GM19455 (cell line): ENCODE results near the gene IGSF5.

Experiments used
- ATAC-seq: cut with Tn5 transposase; IDR thresholded peaks from one replicate; pipeline ENCODE4 v1.9.1; 2021; ENCODE audit not compliant: unreplicated experiment

Gene IGSF5

GRCh38 chr21:39812983-39813382 lies 68.0 kb downstream of the IGSF5 start:
- ATAC-seq = no peak

GRCh38 chr21:39818557-39818956 lies 73.6 kb downstream of the IGSF5 start:
- no peak for ATAC-seq

GRCh38 chr21:39822042-39822441 lies 77.1 kb downstream of the IGSF5 start:
- ATAC-seq = no peak

- no peak for ATAC-seq
Observed at GRCh38 chr21:39825250-39825649, 80.3 kb downstream of the IGSF5 start.

- ATAC-seq = no peak
Observed at GRCh38 chr21:39834543-39834942, 89.6 kb downstream of the IGSF5 start.

GRCh38 chr21:39837861-39838359 lies 92.9 kb downstream of the IGSF5 start:
- no peak for ATAC-seq

GRCh38 chr21:39840373-39841097 lies 95.6 kb downstream of the IGSF5 start:
- no peak for ATAC-seq

GRCh38 chr21:39842741-39843459 lies 97.9 kb downstream of the IGSF5 start:
- no peak for ATAC-seq

GRCh38 chr21:39843483-39843882 lies 98.5 kb downstream of the IGSF5 start:
- ATAC-seq = no peak

GRCh38 chr21:39843916-39844315 lies 98.9 kb downstream of the IGSF5 start:
- ATAC-seq = no peak

- no peak for ATAC-seq
Observed at GRCh38 chr21:39845571-39846130, 100.7 kb downstream of the IGSF5 start.

GRCh38 chr21:39847877-39848276 lies 102.9 kb downstream of the IGSF5 start:
- ATAC-seq = no peak

- no peak for ATAC-seq
Observed at GRCh38 chr21:39849014-39849655, 104.2 kb downstream of the IGSF5 start.

- ATAC-seq = no peak
Observed at GRCh38 chr21:39850333-39850732, 105.3 kb downstream of the IGSF5 start.

- ATAC-seq = no peak
Observed at GRCh38 chr21:39851002-39851618, 106.1 kb downstream of the IGSF5 start.
